ENCODE data around the gene VRTN. TPM values are rescaled to one million over a fixed set of nuclear protein-coding genes. Genes with fewer than 3 reads are reported as not detected.
"Not testable (repeated sequence)": the region's sequence is repeated elsewhere in the genome, so short reads cannot be mapped to it uniquely, and the experiment has no call there.

VRTN gene
- total and polyA plus RNA-seq, 2 of the 13 experiments (the other 11 are each of a cell fraction or from before 2014, with no cell fraction given): not detected

DNA sequence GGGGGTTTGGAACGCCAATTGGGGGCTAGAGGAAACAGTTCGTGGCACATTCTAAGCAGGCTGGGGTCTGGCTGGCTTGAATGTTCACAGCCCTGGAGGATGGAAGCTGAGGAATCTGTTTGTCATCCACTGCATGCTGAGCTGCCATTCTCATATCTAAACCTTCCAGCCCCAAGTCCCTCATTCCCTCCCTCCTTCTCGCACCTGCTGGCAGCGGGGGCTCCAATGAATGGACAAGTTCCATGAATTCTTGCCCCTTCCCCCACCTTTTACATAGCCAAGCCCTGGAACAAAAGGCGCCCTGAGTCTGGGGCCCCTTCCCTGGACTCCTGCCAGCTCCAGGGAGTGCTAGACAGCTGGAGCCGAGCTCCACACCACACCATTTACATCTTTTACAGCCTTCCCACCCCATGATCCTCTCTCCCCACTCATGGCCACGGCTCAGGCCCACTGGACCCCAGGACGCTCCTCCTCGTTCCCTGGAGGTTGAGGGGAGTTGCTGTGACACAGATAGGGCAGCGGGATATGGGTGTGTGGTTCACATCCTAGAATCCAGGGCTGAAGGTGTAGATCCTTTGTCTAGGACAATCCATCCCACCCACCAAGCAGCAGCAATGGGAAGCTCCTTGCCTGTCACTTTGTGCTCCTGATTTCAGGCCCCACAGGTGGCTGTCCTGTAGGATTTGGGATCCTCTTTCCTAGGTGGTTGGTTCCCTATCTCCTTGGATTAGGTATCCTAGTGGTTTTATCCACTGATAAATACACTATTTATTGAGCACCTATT is 21.7 kb upstream of the VRTN start:
- Histone ChIP-seq H3K4me3 (replicated peaks in 1 of 3; ENCODE audit: insufficient read depth in 1 of 3, low read depth in 2 of 3, low read length in 3 of 3) (no peak overlapping the region), H3K4me1 (ENCODE audit: insufficient read depth, low read length) (peaks cover 13% of the 10 kb centered on the region), H4K20me1 (ENCODE audit: insufficient read depth, low read length) (no peaks in the 10 kb centered on the region), H3K36me3 (replicated peaks in 1 of 2; ENCODE audit: control insufficient read depth in 1 of 2, insufficient read depth in 2 of 2, low read length in 2 of 2) (no peaks in the 10 kb centered on the region), H3K27me3 (ENCODE audit: control insufficient read depth in 1 of 2, insufficient read depth in 2 of 2, low read length in 2 of 2) (peaks cover 0 to 4% of the 10 kb centered on the region in 2 experiments; a peak in 1 of 5 replicates), H3K79me2 (ENCODE audit: insufficient read depth, low read length) (no peaks in the 10 kb centered on the region), H3K9ac (ENCODE audit: insufficient read depth, low read depth, low read length) (no peak overlapping the region), H3K9me3 (ENCODE audit: low read length) (no peaks in the 10 kb centered on the region), H3K4me2 (ENCODE audit: low read depth, low read length) (no peak overlapping the region), H2AFZ (ENCODE audit: low read length) (no peak overlapping the region), H3K27ac (ENCODE audit: extremely low read length, insufficient read depth, low read length) (no peak overlapping the region)
- peak; percentile 26 for DNase-seq (ENCODE audit: low spot score)
- 16% methylated on average over 10 of the region's 10 CpGs for WGBS (ENCODE audit: low lambda C conversion rate)
- TF ChIP-seq BHLHE40 (IDR thresholded peaks at IDR 0.05; ENCODE audit: low read length) (no peak), SRSF9 (IDR thresholded peaks at IDR 0.05; ENCODE audit: borderline replicate concordance, insufficient read depth, low read depth, low read length, poor library complexity, severe bottlenecking) (no peak), TBP (CRISPR knock-in tag; IDR thresholded peaks at IDR 0.05) (no peak), ZNF160 (CRISPR knock-in tag; IDR thresholded peaks at IDR 0.05) (no peak)
- TF ChIP-seq, protein P1, sequence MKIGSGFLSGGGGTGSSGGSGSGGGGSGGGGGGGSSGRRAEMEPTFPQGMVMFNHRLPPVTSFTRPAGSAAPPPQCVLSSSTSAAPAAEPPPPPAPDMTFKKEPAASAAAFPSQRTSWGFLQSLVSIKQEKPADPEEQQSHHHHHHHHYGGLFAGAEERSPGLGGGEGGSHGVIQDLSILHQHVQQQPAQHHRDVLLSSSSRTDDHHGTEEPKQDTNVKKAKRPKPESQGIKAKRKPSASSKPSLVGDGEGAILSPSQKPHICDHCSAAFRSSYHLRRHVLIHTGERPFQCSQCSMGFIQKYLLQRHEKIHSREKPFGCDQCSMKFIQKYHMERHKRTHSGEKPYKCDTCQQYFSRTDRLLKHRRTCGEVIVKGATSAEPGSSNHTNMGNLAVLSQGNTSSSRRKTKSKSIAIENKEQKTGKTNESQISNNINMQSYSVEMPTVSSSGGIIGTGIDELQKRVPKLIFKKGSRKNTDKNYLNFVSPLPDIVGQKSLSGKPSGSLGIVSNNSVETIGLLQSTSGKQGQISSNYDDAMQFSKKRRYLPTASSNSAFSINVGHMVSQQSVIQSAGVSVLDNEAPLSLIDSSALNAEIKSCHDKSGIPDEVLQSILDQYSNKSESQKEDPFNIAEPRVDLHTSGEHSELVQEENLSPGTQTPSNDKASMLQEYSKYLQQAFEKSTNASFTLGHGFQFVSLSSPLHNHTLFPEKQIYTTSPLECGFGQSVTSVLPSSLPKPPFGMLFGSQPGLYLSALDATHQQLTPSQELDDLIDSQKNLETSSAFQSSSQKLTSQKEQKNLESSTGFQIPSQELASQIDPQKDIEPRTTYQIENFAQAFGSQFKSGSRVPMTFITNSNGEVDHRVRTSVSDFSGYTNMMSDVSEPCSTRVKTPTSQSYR (CRISPR knock-in tag; IDR thresholded peaks at IDR 0.05; ENCODE audit: borderline replicate concordance): 0 out of 2 replicates have a peak, but pooled peaks have one; percentile 22
- ChIA-PET POLR2A (no interaction called here), CTCF (ENCODE audit: low intra/inter-chr PET ratio, low total read pairs) (no interaction called here)
- FAIRE-seq: no peak
- in situ Hi-C loops (cut with HindIII; ENCODE audit: extremely low pct_ligation_motif_present, low pct_unique_long_range_greater_than_20kb) (no loop called here), intact Hi-C loops (cut with micrococcal nuclease; ENCODE audit: unreplicated experiment) (no loop called here)
- peak; percentile 41; the same call in 1 of the 3 replicates for ATAC-seq
- no TSS peak for BruUV-seq (replicated peaks)

DNA sequence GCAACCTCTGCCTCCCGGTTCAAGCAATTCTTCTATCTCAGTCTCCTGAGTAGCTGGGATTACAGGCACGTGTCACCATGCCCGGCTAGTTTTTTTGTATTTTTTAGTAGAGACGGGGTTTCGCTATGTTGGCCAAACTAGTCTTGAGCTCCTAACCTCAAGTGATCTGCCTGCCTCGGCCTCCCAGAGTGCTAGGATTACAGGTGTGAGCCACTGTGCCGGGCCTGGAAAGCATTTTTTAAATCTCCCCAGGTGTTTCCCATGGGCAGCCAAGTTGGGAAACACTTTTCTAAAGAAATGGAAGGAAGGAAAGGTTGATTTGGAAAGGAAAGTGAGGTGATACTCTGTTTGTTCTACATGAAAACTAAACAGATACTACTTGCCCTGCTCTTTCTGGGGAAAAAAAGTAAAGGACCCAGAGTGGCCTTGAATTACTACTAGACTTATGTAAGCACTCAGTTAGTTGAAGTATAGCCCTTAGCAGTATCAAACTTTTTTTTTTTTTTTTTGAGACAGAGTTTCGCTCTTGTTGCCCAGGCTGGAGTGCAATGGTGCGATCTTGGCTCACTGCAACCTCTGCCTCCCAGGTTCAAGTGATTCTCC is 18.2 kb upstream of the VRTN start:
- H2AFZ ChIP-seq (ENCODE audit: low read length); CTCF ChIA-PET (ENCODE audit: low intra/inter-chr PET ratio, low total read pairs); ATAC-seq; H3K9ac ChIP-seq (ENCODE audit: insufficient read depth, low read depth, low read length); H3K79me2 ChIP-seq (ENCODE audit: insufficient read depth, low read length); H3K36me3 ChIP-seq (replicated peaks in 1 of 2; ENCODE audit: control insufficient read depth in 1 of 2, insufficient read depth in 2 of 2, low read length in 2 of 2); FAIRE-seq; H3K27ac ChIP-seq (ENCODE audit: extremely low read length, insufficient read depth, low read length); H3K4me3 ChIP-seq (replicated peaks in 1 of 3; ENCODE audit: insufficient read depth in 1 of 3, low read depth in 2 of 3, low read length in 3 of 3); H4K20me1 ChIP-seq (ENCODE audit: insufficient read depth, low read length); in situ Hi-C loops (cut with HindIII; ENCODE audit: extremely low pct_ligation_motif_present, low pct_unique_long_range_greater_than_20kb); intact Hi-C loops (cut with micrococcal nuclease; ENCODE audit: unreplicated experiment); DNase-seq (ENCODE audit: low spot score); H3K4me2 ChIP-seq (ENCODE audit: low read depth, low read length); H3K27me3 ChIP-seq (ENCODE audit: control insufficient read depth in 1 of 2, insufficient read depth in 2 of 2, low read length in 2 of 2); BruUV-seq (replicated peaks); POLR2A ChIA-PET; H3K9me3 ChIP-seq (ENCODE audit: low read length): not testable (repeated sequence)
- WGBS (ENCODE audit: low lambda C conversion rate): 25% methylated on average over 9 of the region's 9 CpGs
- H3K4me1 ChIP-seq (ENCODE audit: insufficient read depth, low read length): peaks cover 13% of the 10 kb centered on the region

Data from HepG2 (cell line).